Activated CD8-positive, alpha-beta memory T cell treated with anti-CD3 and anti-CD28 coated beads, Interleukin-2, amount 50 U/mL, for 1 hour (primary cell): ENCODE data around the gene SDC3.

Experiments used
- DNase-seq: peaks from one replicate; pipeline ENCODE4 v3.0.0-alpha.2; 2020; ENCODE audit errors: extremely low read depth

The SDC3 gene

GRCh38 chr1:30847358-30847972 lies 61.1 kb downstream of the SDC3 start:
- no peak for DNase-seq

GRCh38 chr1:30846587-30846986 lies 62.0 kb downstream of the SDC3 start:
- no peak for DNase-seq

DNA sequence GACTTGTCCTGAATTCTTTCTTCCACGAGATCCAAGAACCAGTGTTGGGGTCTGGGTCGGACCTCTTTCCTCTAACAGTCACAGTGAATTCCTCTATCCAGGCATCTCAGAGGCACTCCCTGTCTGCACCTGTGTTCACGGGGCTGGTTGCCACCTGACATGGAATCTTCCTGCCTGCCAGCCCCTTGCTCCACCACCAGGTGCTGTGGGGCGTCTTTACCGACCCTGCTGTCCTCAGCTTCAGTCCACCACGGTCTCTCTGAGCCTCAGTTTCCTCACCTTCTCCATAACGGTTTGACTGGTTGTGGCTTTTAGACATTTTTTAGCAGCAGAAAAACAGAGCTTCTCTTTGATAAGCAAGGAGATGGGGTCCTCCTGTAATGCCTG lies 62.7 kb downstream of the SDC3 start:
- no peak for DNase-seq

- DNase-seq = no peak
These were observed 63.2 kb downstream of the SDC3 start for GRCh38 chr1:30845237-30845903.

- no peak for DNase-seq
These were observed 63.9 kb downstream of the SDC3 start for GRCh38 chr1:30844631-30845030.

- no peak for DNase-seq
These were observed 65.7 kb downstream of the SDC3 start for GRCh38 chr1:30842697-30843354.

- no peak for DNase-seq
These were observed 67.5 kb downstream of the SDC3 start for GRCh38 chr1:30840904-30841598.

- no peak for DNase-seq
These were observed 68.7 kb downstream of the SDC3 start for GRCh38 chr1:30839827-30840359.

- no peak for DNase-seq
These were observed 69.6 kb downstream of the SDC3 start for GRCh38 chr1:30838996-30839395.

DNA sequence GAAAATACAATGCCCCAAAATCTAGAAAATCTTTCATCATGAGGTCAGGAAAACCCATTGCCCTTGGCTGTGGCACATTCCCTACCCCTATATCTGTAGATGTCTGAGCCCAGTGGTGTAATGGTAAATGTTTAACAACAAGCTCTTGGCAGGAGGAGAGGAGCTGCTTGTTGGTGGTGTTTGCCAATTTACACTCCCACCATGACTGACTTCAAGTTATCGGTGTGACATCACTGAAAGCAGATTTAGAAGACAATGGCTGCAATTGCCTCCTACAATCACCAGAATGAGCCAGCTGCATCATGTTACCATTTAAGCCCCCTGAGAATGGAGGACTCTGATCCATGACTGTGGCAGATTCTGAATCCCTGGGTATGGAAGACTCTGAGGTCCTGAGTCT lies 70.9 kb downstream of the SDC3 start:
- no peak for DNase-seq

DNA sequence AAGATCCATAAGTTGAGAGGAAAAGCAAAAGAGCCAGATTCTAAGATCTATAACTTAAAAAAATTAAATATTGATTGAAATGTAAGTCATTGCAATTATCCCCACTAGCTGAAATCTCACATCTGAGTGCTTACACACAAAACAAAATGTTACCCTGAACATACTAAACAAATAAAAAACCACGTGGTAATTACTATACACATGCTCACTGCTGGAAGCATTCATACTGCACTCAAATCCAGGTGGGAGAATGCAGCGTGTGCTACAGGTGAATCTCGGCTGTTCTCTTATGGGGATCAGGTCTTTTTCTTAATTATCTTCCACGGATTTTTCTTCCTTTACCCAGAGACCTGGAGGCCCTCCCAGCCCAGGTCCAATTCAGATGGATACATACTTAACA lies 74.3 kb downstream of the SDC3 start:
- DNase-seq = no peak

DNA sequence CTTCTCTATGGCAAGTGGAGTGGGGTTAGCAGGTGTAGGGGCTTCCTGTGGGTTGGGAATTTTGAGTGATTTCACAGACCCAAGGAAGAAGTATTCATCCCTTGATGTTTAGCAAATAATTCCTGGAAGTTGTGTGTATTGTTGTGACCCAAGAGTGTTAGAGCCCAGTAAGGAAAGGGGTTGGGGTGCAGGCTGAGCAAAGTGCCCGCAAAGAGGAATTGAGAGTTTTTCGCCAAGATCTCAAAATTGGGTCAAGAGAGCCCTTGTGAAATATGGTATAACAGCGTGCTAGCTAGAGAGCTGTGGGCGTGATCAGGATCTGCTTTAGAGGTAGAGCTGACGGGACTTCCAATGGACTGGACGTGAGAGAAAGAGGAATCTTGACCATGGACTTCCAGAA lies 78.0 kb downstream of the SDC3 start:
- no peak for DNase-seq

GRCh38 chr1:30829889-30830288 lies 78.7 kb downstream of the SDC3 start:
- DNase-seq = no peak

GRCh38 chr1:30824736-30825429 lies 83.7 kb downstream of the SDC3 start:
- DNase-seq = no peak

DNA sequence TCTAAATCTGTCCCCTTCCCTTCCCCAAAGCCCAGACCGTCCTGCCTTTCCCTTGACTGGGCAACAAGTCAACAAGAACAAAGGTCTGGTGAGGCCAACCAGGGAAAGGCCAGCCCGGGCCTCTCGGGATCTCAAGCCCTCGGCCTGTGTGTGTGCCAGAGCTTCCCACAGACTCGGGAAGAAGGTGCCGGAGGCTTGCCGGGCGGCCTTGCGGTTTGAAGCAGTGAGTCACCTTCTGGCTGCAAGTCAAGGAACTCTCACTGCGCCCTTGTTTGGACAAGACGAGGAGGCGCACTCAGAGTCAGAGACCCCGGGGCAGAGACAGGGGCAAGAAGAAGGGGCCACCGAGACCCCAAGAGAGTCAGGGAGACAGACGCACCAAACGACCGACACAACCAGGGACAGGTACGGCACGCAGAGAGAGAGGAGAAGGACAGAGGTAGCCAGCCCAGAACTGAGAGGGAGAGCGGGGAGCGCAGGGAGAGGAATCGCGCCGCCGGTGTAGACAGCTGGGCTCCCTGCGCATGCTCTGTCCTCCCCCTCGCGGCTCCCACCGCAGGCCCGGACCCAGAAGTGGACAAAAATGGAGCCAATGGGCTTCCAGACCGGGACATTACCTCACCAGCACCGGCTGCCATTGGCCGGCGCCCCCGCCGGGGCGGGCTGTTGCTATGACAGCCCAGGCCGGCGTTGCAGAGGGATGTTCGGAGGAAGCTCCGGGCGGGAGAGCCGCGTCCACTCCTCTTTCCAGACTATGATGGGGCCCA lies 84.4 kb downstream of the SDC3 start:
- no peak for DNase-seq

- no peak for DNase-seq
These were observed 85.0 kb downstream of the SDC3 start for GRCh38 chr1:30823627-30823968.

- DNase-seq = no peak
These were observed 85.5 kb downstream of the SDC3 start for GRCh38 chr1:30822966-30823581.

GRCh38 chr1:30822006-30822405 lies 86.6 kb downstream of the SDC3 start:
- DNase-seq = no peak

- no peak for DNase-seq
These were observed 88.3 kb downstream of the SDC3 start for GRCh38 chr1:30820299-30820698.
